Activated CD4-positive, alpha-beta memory T cell treated with anti-CD3 and anti-CD28 coated beads for 36 hours (primary cell): Measurements from ENCODE around the gene TXLNA. TPM values are rescaled to one million over a fixed set of nuclear protein-coding genes. Genes with fewer than 3 reads are reported as not detected.
"Not testable (repeated sequence)": the region's sequence is repeated elsewhere in the genome, so short reads cannot be mapped to it uniquely, and the experiment has no call there.

ENCODE experiments used
- CTCF ChIA-PET: fragments of 350-600 bp; sonication (Branson Sonifier 250); formaldehyde crosslinking; loops from one replicate; lab custom pipeline; 2021; ENCODE audit warnings: antibody characterized with exemption, inconsistent platforms; lab: Charles Lee
- POLR2A ChIA-PET: fragments of 350-600 bp; sonication (Branson Sonifier 250); formaldehyde crosslinking; loops from one replicate; lab custom pipeline; 2021; ENCODE audit warnings: antibody characterized with exemption; lab: Charles Lee
- DNase-seq: peaks from one replicate; pipeline ENCODE4 v3.0.0-alpha.2; 2020
- H3K27ac Mint-ChIP-seq: one replicate; pipeline ENCODE4 v1.8.0; 2021; ENCODE audit warnings: mixed read lengths
- H3K27me3 Mint-ChIP-seq: one replicate; pipeline ENCODE4 v1.8.0; 2021; ENCODE audit warnings: mixed read lengths
- H3K36me3 Mint-ChIP-seq: one replicate; pipeline ENCODE4 v1.8.0; 2021; ENCODE audit warnings: mixed read lengths
- H3K4me1 Mint-ChIP-seq: one replicate; pipeline ENCODE4 v1.8.0; 2021; ENCODE audit warnings: low read depth, mixed read lengths
- H3K4me3 Mint-ChIP-seq: one replicate; pipeline ENCODE4 v1.8.0; 2021; ENCODE audit warnings: mild to moderate bottlenecking, mixed read lengths
- H3K9me3 Mint-ChIP-seq: one replicate; pipeline ENCODE4 v1.8.0; 2021; ENCODE audit warnings: mixed read lengths
- intact Hi-C: fragments of 100-400 bp; cut with micrococcal nuclease; formaldehyde crosslinking; loops from one replicate; pipeline ENCODE4 v1.15.1; 2023
- total RNA-seq, 2 experiments: library from RNA; stranded (reverse); gene quantifications; one replicate each; pipeline ENCODE4 v1.2.3, GENCODE V29; 2021

The TXLNA gene
- total RNA-seq, 2 experiments from 2014 or later: 77.4 to 78.2 TPM

DNA sequence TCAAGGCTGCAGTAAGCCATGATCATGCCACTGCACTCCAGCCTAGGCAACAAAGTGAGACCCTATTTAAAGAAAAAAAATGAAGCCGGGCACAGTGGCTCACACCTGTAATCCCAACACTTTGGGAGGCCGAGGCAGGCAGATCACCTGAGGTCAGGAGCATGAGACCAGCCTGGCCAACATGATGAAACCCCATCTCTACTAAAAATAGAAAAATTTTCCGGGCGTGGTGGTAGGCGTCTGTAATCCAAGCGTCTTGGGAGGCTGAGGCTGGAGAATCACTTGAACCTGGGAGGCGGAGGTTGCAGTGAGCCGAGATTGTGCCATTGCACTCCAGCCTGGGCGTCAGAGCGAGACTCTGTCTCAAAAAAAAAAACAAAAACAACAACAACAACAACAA lies 13.8 kb upstream of the TXLNA start:
- H3K27me3 Mint-ChIP-seq, H3K4me1 Mint-ChIP-seq, H3K4me3 Mint-ChIP-seq, intact Hi-C loops, POLR2A ChIA-PET, H3K9me3 Mint-ChIP-seq, H3K27ac Mint-ChIP-seq, DNase-seq: not testable (repeated sequence)
- peaks cover 29% of the 10 kb centered on the region for H3K36me3 Mint-ChIP-seq
- CTCF ChIA-PET: interaction anchor here (0.6 kb wide), 1 partner anchor 49 kb away, joined by 3 read pairs; no protein-coding TSS in a partner anchor

DNA sequence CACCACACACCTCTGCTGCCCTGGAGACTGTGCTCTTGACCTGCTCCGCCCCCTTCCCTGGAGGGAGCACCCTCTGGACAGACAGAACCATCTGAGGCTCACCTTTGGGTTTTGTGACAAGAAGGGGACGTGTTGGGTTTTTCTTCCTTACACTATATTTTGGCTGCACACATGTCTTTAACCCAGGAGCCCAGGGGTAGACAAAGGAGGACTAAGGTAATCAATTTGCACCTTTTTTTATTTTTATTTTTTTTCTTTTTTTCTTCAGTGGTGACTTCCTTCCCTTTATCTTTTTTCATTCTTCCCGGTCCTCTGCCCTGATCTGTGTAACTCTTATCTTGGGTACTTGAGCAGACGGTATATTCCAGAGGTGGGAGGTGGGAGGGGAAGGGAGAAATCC lies 8.5 kb upstream of the TXLNA start:
- Mint-ChIP-seq H3K4me1 (peaks cover 5% of the 10 kb centered on the region), H3K4me3 (no peak overlapping the region), H3K36me3 (peaks cover 35% of the 10 kb centered on the region), H3K27ac (no peak overlapping the region), H3K27me3 (no peaks in the 10 kb centered on the region), H3K9me3 (no peaks in the 10 kb centered on the region)
- ChIA-PET POLR2A (no interaction called here), CTCF (no interaction called here)
- intact Hi-C loops: no loop called here
- no peak for DNase-seq

GRCh38 chr1:32172621-32173245 lies 6.7 kb upstream of the TXLNA start:
- no peak overlapping the region for H3K27ac Mint-ChIP-seq
- POLR2A ChIA-PET: no interaction called here
- no peak overlapping the region for H3K4me3 Mint-ChIP-seq
- no peaks in the 10 kb centered on the region for H3K27me3 Mint-ChIP-seq
- peaks cover 5% of the 10 kb centered on the region for H3K4me1 Mint-ChIP-seq
- CTCF ChIA-PET: interaction anchor here (0.6 kb wide), 1 partner anchor 676 kb away, joined by 3 read pairs; no protein-coding TSS in a partner anchor
- H3K9me3 Mint-ChIP-seq: no peaks in the 10 kb centered on the region
- intact Hi-C loops: no loop called here
- H3K36me3 Mint-ChIP-seq: peaks cover 33% of the 10 kb centered on the region
- no peak for DNase-seq

DNA sequence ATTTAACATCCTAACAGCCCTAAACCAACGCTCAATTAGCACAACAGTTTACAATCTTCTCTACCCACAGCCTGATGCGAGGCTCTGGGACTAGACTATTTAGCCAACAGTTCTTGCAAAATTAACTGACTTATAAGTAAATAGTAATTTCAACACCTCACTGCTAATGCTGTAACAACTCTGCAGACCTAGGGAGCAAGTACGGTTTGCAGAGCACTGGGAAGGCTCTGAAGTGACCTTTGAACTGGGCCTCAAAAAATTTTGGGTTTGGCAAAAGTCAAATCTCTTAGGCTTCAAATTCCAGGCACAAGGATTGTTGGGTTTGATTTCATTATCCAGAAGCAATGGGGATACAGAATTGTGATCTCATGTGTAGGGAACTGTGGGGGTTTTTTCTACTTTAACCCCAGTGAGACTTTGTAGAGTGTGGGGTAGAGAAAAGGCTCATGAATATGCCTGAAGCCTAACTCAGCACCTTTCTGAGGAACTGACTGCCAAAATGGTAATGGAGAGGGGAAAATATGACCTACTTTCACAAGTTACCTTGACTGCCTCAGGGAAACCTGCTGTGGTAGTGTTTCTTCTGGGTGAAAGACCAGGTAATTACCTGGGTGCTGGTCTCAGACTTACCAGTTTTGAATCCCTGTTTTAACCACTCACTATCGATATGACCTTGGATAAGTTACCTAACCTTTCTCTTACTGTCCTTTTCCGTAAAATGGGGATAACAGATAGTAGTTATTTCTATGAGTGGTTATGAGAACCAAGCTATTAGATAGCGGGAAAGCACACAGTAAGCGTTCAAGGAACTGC lies 889 bp upstream of the TXLNA start:
- CTCF ChIA-PET: interaction anchor here (1.1 to 2.4 kb wide), 2 partner anchors 51 to 70 kb away, joined by 3 to 14 read pairs; partner anchors contain the start of gene KPNA6
- Mint-ChIP-seq H3K4me1 (peaks cover 28% of the 10 kb centered on the region), H3K27ac (peak overlapping the region; percentile 96), H3K4me3 (peak overlapping the region; percentile 91), H3K9me3 (no peaks in the 10 kb centered on the region), H3K36me3 (peaks cover 32% of the 10 kb centered on the region), H3K27me3 (no peaks in the 10 kb centered on the region)
- POLR2A ChIA-PET: interaction anchor here (0.7 to 3.6 kb wide), 9 partner anchors 22 to 216 kb away, joined by 3 to 20 read pairs (median 6); partner anchors contain the start of genes BSDC1, CCDC28B, IQCC and KPNA6
- no peak for DNase-seq
- intact Hi-C loops: loop anchor here (1.0 to 2.0 kb wide), 4 partner anchors 70 to 165 kb away; partner anchors contain the start of genes KHDRBS1, KPNA6, LCK and TMEM39B

DNA sequence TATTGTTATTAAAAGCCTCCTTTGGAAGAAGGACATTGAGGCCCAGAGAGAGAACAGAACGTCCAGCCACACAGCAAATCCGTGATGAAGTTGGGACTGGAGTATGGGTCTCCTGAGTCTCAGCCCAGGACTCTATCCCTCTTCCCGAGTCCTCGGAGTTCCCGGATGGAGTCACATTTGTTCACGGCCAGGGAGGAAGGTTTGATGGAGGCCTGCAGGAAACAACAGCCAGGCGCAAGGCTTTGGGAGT lies 357 bp upstream of the TXLNA start:
- ChIA-PET POLR2A (interaction anchor here (0.7 to 3.6 kb wide), 10 partner anchors 16 to 215 kb away, joined by 3 to 20 read pairs (median 6); partner anchors contain the start of genes BSDC1, CCDC28B, IQCC and KPNA6), CTCF (interaction anchor here (0.7 to 2.4 kb wide), 3 partner anchors 51 to 76 kb away, joined by 3 to 14 read pairs (median 3); partner anchors contain the start of gene KPNA6)
- Mint-ChIP-seq H3K9me3 (no peaks in the 10 kb centered on the region), H3K36me3 (peaks cover 35% of the 10 kb centered on the region), H3K27ac (peak overlapping the region; percentile 96), H3K4me3 (peak overlapping the region; percentile 91), H3K27me3 (no peaks in the 10 kb centered on the region), H3K4me1 (peaks cover 33% of the 10 kb centered on the region)
- DNase-seq: no peak
- intact Hi-C loops: loop anchor here (1.0 to 2.0 kb wide), 4 partner anchors 70 to 166 kb away; partner anchors contain the start of genes KHDRBS1, KPNA6, LCK and TMEM39B

- ChIA-PET POLR2A (interaction anchor here (0.8 to 3.6 kb wide), 13 partner anchors 10 to 166 kb away, joined by 3 to 20 read pairs (median 6); partner anchors contain the start of genes CCDC28B, IQCC, KPNA6 and MARCKSL1), CTCF (interaction anchor here (0.7 to 2.4 kb wide), 4 partner anchors 35 to 200 kb away, joined by 3 to 14 read pairs (median 3); partner anchors contain the start of gene KPNA6)
- Mint-ChIP-seq H3K27ac (peak overlapping the region; percentile 96), H3K36me3 (peaks cover 45% of the 10 kb centered on the region), H3K4me1 (peaks cover 43% of the 10 kb centered on the region), H3K27me3 (no peaks in the 10 kb centered on the region), H3K9me3 (no peaks in the 10 kb centered on the region), H3K4me3 (peak overlapping the region; percentile 91)
- DNase-seq: peak; percentile 56
- intact Hi-C loops: loop anchor here (1.0 to 2.0 kb wide), 3 partner anchors 20 to 67 kb away; partner anchors contain the start of genes CCDC28B, EIF3I and TMEM234
These were observed 948 bp downstream of the TXLNA start for GRCh38 chr1:32180186-32181060.

- Mint-ChIP-seq H3K36me3 (peaks cover 46% of the 10 kb centered on the region), H3K4me3 (peak overlapping the region; percentile 91), H3K9me3 (no peaks in the 10 kb centered on the region), H3K27me3 (no peaks in the 10 kb centered on the region), H3K27ac (peak overlapping the region; percentile 96), H3K4me1 (peaks cover 45% of the 10 kb centered on the region)
- DNase-seq: no peak
- intact Hi-C loops: loop anchor here (2.0 kb wide), 2 partner anchors 20 to 42 kb away; partner anchors contain the start of genes CCDC28B, EIF3I and TMEM234
- ChIA-PET POLR2A (interaction anchor here (0.6 to 3.6 kb wide), 9 partner anchors 10 to 167 kb away, joined by 3 to 20 read pairs (median 6); partner anchors contain the start of genes CCDC28B, KPNA6 and TMEM39B), CTCF (interaction anchor here (1.2 to 1.6 kb wide), 3 partner anchors 34 to 199 kb away, joined by 3 to 4 read pairs (median 3); no protein-coding TSS in a partner anchor)
These were observed 1.6 kb downstream of the TXLNA start for GRCh38 chr1:32181065-32181464.

DNA sequence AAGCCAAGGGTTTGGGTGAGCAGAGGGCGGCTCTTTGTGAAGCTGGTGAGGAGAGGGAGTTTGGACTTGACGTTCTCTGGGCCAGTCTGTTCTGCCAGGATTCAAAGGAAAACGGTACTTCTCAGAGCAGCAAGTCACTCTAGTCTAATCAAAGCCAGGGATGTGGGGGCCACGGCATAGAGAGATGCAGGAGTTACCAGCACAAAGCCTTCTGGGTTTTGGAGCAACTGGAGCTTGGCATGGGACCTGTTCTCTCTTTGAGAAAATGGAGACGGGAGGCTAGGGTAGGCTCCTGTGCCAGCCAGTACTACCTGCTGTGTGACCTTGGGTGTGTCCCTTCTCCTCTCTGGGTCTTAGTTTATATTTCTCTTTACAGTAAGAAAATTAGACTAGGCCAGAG lies 2.1 kb downstream of the TXLNA start:
- H3K36me3 Mint-ChIP-seq: peaks cover 51% of the 10 kb centered on the region
- intact Hi-C loops: loop anchor here (2.0 kb wide), 2 partner anchors 19 to 41 kb away; partner anchors contain the start of genes CCDC28B, EIF3I and TMEM234
- H3K9me3 Mint-ChIP-seq: no peaks in the 10 kb centered on the region
- no peak for DNase-seq
- H3K4me3 Mint-ChIP-seq: peak overlapping the region; percentile 91
- peaks cover 50% of the 10 kb centered on the region for H3K4me1 Mint-ChIP-seq
- H3K27ac Mint-ChIP-seq: peak overlapping the region; percentile 96
- no peaks in the 10 kb centered on the region for H3K27me3 Mint-ChIP-seq
- ChIA-PET POLR2A (interaction anchor here (0.6 to 3.6 kb wide), 5 partner anchors 16 to 109 kb away, joined by 3 to 17 read pairs (median 5); partner anchors contain the start of gene TMEM39B), CTCF (interaction anchor here (1.2 to 1.6 kb wide), 2 partner anchors 34 to 67 kb away, joined by 3 to 4 read pairs; no protein-coding TSS in a partner anchor)

DNA sequence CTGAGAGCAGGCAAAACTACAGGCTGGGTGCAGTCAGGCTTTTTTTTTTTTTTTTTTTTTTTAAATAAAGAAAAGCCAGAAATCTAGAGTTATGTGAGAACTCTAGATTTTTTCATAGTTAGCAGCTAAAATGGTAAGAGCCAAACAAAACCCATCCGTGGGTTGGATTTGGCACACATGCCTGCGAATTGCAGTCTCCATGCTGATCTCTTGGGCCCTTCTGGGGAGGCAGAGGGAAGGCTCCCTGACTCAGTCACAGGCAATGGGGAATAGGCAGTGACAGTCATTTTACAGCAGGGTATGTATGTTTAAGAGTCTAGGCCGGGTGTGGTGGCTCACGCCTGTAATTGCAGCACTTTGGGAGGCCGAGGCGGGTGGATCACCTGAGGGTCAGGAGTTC lies 2.6 kb downstream of the TXLNA start:
- no peaks in the 10 kb centered on the region for H3K27me3 Mint-ChIP-seq
- peak overlapping the region; percentile 91 for H3K4me3 Mint-ChIP-seq
- H3K27ac Mint-ChIP-seq: peak overlapping the region; percentile 33
- peaks cover 56% of the 10 kb centered on the region for H3K36me3 Mint-ChIP-seq
- POLR2A ChIA-PET: interaction anchor here (1.0 to 3.6 kb wide), 4 partner anchors 15 to 109 kb away, joined by 3 to 17 read pairs (median 8); partner anchors contain the start of gene TMEM39B
- H3K9me3 Mint-ChIP-seq: no peaks in the 10 kb centered on the region
- no peak for DNase-seq
- peaks cover 51% of the 10 kb centered on the region for H3K4me1 Mint-ChIP-seq
- intact Hi-C loops: no loop called here
- CTCF ChIA-PET: interaction anchor here (0.7 to 1.6 kb wide), 3 partner anchors 33 to 532 kb away, joined by 3 to 4 read pairs (median 3); no protein-coding TSS in a partner anchor

DNA sequence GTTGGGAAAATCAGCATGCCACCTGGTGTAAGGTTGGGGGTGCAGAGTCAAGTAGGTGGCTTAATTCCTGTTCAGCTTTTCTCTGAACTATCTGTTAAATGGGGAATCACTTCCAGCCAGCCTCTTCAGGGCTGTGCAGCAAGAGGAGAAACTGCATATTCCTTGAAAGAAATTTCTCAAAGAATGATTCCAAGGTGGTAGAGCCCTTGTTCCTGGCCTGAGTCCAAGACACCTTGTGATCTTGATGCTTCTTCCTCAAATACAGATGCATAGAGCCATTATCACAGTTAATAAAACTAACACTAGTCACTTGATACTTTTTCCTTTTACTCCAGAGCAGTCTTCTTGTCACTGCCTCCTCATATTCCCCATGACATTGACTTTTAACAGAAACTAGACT lies 5.2 kb downstream of the TXLNA start:
- Mint-ChIP-seq H3K4me3 (no peak overlapping the region), H3K36me3 (peaks cover 75% of the 10 kb centered on the region), H3K4me1 (peaks cover 44% of the 10 kb centered on the region), H3K27me3 (no peaks in the 10 kb centered on the region), H3K9me3 (no peaks in the 10 kb centered on the region), H3K27ac (peak overlapping the region; percentile 42)
- no peak for DNase-seq
- CTCF ChIA-PET: no interaction called here
- intact Hi-C loops: no loop called here
- POLR2A ChIA-PET: interaction anchor here (0.6 to 1.0 kb wide), 2 partner anchors 9 to 143 kb away, joined by 4 read pairs; no protein-coding TSS in a partner anchor
